Testis (tissue), 2 donors: ENCODE data around the gene AGBL1.

Experiments used
- CTCF ChIP-seq, 3 experiments: fragments of 450-650 bp in 2 of 3; fragments of 200-600 bp in 1 of 3; sonication (generic) in 1 of 3; IDR thresholded peaks; one replicate each; pipeline ENCODE4 v1.5.1; 2016 to 2019; ENCODE audit warnings: antibody characterized with exemption in 3 of 3, mild to moderate bottlenecking in 2 of 3, moderate library complexity in 1 of 3
- POLR2A ChIP-seq: fragments of 450-650 bp; IDR thresholded peaks from one replicate; pipeline ENCODE4 v1.6.1; 2017; ENCODE audit warnings: antibody characterized with exemption, mild to moderate bottlenecking, moderate library complexity

GRCh38 chr15:86735247-86736040 lies 655.8 kb downstream of the AGBL1 start:
- TF ChIP-seq CTCF (IDR thresholded peaks at IDR 0.05), result no peak
- TF ChIP-seq POLR2A, result no peak
